Measurements from ENCODE around the gene DMGDH.

GRCh38 chr5:78974601-78975000 is 94.9 kb downstream of the DMGDH start:
- TF ChIP-seq, protein P1, sequence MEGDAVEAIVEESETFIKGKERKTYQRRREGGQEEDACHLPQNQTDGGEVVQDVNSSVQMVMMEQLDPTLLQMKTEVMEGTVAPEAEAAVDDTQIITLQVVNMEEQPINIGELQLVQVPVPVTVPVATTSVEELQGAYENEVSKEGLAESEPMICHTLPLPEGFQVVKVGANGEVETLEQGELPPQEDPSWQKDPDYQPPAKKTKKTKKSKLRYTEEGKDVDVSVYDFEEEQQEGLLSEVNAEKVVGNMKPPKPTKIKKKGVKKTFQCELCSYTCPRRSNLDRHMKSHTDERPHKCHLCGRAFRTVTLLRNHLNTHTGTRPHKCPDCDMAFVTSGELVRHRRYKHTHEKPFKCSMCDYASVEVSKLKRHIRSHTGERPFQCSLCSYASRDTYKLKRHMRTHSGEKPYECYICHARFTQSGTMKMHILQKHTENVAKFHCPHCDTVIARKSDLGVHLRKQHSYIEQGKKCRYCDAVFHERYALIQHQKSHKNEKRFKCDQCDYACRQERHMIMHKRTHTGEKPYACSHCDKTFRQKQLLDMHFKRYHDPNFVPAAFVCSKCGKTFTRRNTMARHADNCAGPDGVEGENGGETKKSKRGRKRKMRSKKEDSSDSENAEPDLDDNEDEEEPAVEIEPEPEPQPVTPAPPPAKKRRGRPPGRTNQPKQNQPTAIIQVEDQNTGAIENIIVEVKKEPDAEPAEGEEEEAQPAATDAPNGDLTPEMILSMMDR (IDR thresholded peaks at IDR 0.05), result no peak
- no peak for TF ChIP-seq EZH2 (IDR thresholded peaks at IDR 0.05)

All from neural progenitor cell (in vitro differentiated cells).